NB4 (cell line): ENCODE measurements around the gene ZNFX1.

Experiments
- MYC ChIP-seq: IDR thresholded peaks from 2 replicates; pipeline ENCODE4 v1.6.1; 2011; ENCODE audit warnings: low read depth, low read length
- POLR2A ChIP-seq: IDR thresholded peaks from 2 replicates; pipeline ENCODE4 v1.6.1; 2011; ENCODE audit warnings: mild to moderate bottlenecking; ENCODE audit not compliant: insufficient read length; ENCODE audit errors: extremely low read depth
- TF ChIP-seq, protein P1 (sequence below): IDR thresholded peaks from one replicate; pipeline ENCODE4 v1.5.1; 2012; ENCODE audit warnings: low read depth, low read length
- TF ChIP-seq, protein P2 (sequence below): IDR thresholded peaks from 2 replicates; pipeline ENCODE4 v1.6.1; 2011; ENCODE audit warnings: low read depth, low read length

DNA sequence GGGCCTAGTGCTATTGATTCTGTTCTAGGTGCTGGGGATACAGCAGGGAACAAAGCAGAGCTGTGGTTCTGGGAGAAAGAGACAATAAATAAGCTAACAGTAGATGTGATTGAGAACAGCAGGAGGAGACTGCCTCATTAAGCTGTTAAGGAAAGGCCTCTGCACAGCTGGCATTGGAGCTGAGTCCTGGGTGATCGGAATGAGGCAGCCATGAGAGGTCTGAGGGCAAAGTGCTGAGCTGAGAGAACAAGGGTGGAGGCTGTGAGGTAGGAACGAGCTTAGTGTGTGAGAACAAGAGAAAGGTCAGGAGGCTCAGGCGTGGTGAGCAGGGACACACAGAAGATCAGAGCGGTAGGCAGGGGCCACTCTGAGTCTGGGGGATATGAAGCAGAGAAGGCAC, 40.3 kb downstream of the ZNFX1 start:
- TF ChIP-seq, protein P1, sequence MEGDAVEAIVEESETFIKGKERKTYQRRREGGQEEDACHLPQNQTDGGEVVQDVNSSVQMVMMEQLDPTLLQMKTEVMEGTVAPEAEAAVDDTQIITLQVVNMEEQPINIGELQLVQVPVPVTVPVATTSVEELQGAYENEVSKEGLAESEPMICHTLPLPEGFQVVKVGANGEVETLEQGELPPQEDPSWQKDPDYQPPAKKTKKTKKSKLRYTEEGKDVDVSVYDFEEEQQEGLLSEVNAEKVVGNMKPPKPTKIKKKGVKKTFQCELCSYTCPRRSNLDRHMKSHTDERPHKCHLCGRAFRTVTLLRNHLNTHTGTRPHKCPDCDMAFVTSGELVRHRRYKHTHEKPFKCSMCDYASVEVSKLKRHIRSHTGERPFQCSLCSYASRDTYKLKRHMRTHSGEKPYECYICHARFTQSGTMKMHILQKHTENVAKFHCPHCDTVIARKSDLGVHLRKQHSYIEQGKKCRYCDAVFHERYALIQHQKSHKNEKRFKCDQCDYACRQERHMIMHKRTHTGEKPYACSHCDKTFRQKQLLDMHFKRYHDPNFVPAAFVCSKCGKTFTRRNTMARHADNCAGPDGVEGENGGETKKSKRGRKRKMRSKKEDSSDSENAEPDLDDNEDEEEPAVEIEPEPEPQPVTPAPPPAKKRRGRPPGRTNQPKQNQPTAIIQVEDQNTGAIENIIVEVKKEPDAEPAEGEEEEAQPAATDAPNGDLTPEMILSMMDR, result no peak
- TF ChIP-seq POLR2A (no peak), MYC (no peak)
- TF ChIP-seq, protein P2, sequence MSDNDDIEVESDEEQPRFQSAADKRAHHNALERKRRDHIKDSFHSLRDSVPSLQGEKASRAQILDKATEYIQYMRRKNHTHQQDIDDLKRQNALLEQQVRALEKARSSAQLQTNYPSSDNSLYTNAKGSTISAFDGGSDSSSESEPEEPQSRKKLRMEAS, result no peak
